Ovary (tissue), 3 donors: ENCODE data around the gene SUCLA2.

ENCODE experiments used
- EP300 ChIP-seq: sonication (generic); formaldehyde crosslinking; IDR thresholded peaks from one replicate; pipeline ENCODE4 v1.6.1; 2017; ENCODE audit warnings: antibody characterized with exemption
- TF ChIP-seq, protein P1 (sequence below), 3 donors: fragments of 450-650 bp in 2 of 3; fragments of 200-600 bp in 1 of 3; IDR thresholded peaks; one replicate each; pipeline versions ENCODE4 v1.5.1 to v1.8.0; 2016 to 2022; ENCODE audit warnings: antibody characterized with exemption in 3 of 3, mild to moderate bottlenecking in 1 of 3
- donor health status: DM: no; HTN: no; CAD: no.

- TF ChIP-seq, protein P1, sequence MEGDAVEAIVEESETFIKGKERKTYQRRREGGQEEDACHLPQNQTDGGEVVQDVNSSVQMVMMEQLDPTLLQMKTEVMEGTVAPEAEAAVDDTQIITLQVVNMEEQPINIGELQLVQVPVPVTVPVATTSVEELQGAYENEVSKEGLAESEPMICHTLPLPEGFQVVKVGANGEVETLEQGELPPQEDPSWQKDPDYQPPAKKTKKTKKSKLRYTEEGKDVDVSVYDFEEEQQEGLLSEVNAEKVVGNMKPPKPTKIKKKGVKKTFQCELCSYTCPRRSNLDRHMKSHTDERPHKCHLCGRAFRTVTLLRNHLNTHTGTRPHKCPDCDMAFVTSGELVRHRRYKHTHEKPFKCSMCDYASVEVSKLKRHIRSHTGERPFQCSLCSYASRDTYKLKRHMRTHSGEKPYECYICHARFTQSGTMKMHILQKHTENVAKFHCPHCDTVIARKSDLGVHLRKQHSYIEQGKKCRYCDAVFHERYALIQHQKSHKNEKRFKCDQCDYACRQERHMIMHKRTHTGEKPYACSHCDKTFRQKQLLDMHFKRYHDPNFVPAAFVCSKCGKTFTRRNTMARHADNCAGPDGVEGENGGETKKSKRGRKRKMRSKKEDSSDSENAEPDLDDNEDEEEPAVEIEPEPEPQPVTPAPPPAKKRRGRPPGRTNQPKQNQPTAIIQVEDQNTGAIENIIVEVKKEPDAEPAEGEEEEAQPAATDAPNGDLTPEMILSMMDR (IDR thresholded peaks at IDR 0.05) = no peak
- no peak for TF ChIP-seq EP300
Measured at GRCh38 chr13:48043789-48044503, 42.9 kb upstream of the SUCLA2 start.
